Pancreas (tissue), 10 donors: ENCODE measurements around the gene PODNL1. TPM values are rescaled to one million over a fixed set of nuclear protein-coding genes. Genes with fewer than 3 reads are reported as not detected.

Experiments
- ATAC-seq, 4 donors: fragments of 200-7000 bp; cut with Tn5 transposase; one replicate each; pipeline versions ENCODE4 v1.8.0 to v1.9.1; 2020; ENCODE audit warnings: mild to moderate bottlenecking in 4 of 4, moderate library complexity in 4 of 4
- DNase-seq, 6 donors: peaks; one replicate each; pipeline ENCODE4 v3.0.0-alpha.2; 2020
- FAIRE-seq: peaks from 2 replicates; lab custom pipeline; 2012; peaks lifted over from hg19 to GRCh38; lab: Jason Lieb, UNC
- H3K27ac ChIP-seq, 4 donors: fragments of 200-600 bp; sonication (generic); 1 replicate in 3 of 4; 2 replicates in 1 of 4; pipeline versions ENCODE4 v1.5.0 to v1.8.0; 2020
- H3K27me3 ChIP-seq, 4 donors: fragments of 200-600 bp; one replicate each; pipeline ENCODE4 v1.8.0; 2021
- H3K36me3 ChIP-seq, 3 donors: fragments of 200-600 bp; sonication (generic) in 1 of 3; one replicate each; pipeline versions ENCODE4 v1.5.0 to v1.8.0; 2020 to 2021
- H3K4me1 ChIP-seq, 3 donors: fragments of 200-600 bp; one replicate each; pipeline ENCODE4 v1.8.0; 2021
- H3K4me3 ChIP-seq, 4 donors: fragments of 200-600 bp; sonication (generic) in 2 of 4; one replicate each; pipeline versions ENCODE4 v1.5.0 to v1.8.0; 2020 to 2021
- H3K9me3 ChIP-seq, 4 donors: fragments of 200-600 bp; one replicate each; pipeline ENCODE4 v1.8.0; 2021
- WGBS, 2 donors: extraction: QIAGEN DNeasy Blood & Tissue Kit; methylation state at CpG; one replicate each; pipeline ENCODE4 v1.1.7; 2013; 5-methylcytosine and 5-hydroxymethylcytosine counted together
- intact Hi-C, 3 donors: fragments of 100-400 bp; cut with DNase I; formaldehyde crosslinking; loops; one replicate each; pipeline versions ENCODE4 v1.11.1 to v1.14.2; 2022
- polyA plus RNA-seq, 2 donors: library from polyadenylated mRNA; stranded (reverse); fragments of 200-250 nt; gene quantifications; one replicate each; pipeline ENCODE4 v1.2.3, GENCODE V29; 2013
- total RNA-seq, 6 donors: library from RNA; stranded (reverse); fragmentation: NEBNext Ultra II Directional in 4 of 6; extraction: Animal tissue kit (Norgen Biotek cat#: 25700) in 4 of 6; gene quantifications; one replicate each; pipeline versions ENCODE4 v1.2.1 to v1.2.4, GENCODE V29; 2021 to 2023
- TF ChIP-seq, protein P1 (sequence below), 4 donors: fragments of 200-600 bp; sonication (generic) in 3 of 4; IDR thresholded peaks; one replicate each; pipeline versions ENCODE4 v1.5.0 to v1.8.0; 2021; ENCODE audit warnings: antibody characterized with exemption in 4 of 4
- donor health status: healthy with polysubstance abuse.
- donor health status: DM: no; HTN: no; CAD: no; lungs with moderate emphysema.
- donor health status: DM: no; HTN: no; CAD: no.
- donor health status: control.
- donor health status: control.
- donor health status: Bipolar disorder and iron deficiency.
- donor health status: DM: yes; HTN: yes; CAD: no.
- donor health status: DM: no; HTN: no; CAD: no.
- donor health status: DM: no; HTN: no; CAD: no.
- donor health status: DM: yes; HTN: yes; CAD: no.

PODNL1 gene
- total and polyA plus RNA-seq, 8 donors = 0.25 to 2.0 (median 0.74) TPM; not detected in 2

DNA sequence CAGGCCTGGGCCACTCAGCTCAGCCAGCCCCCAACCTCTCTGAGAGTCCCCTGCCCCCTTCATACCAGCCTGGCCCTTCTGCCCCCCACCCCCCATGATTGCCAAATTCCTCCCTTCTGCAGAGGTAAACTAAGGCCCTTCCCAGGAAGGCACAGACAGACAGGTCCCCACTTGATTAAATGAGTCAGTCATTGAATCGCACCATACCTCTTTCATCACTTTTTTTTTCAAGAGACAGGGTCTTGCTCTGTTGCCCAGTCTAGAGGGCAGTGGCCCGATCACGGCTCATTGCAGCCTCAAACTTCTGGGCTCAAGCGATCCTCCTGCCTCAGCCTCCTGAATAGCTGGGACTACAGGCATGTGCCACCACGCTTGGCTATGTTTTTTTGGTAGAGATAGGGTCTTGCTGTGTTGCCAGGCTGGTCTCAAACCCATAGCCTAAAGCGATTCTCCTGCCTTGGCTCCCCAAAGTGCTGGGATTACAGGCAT, 6.0 kb downstream of the PODNL1 start:
- H3K4me1 ChIP-seq = no peaks in the 10 kb centered on the region
- ATAC-seq (no peak), FAIRE-seq (no peak), DNase-seq (no peak)
- no peak overlapping the region for H3K4me3 ChIP-seq
- no peak overlapping the region for H3K27ac ChIP-seq
- H3K9me3 ChIP-seq = no peaks in the 10 kb centered on the region
- no peaks in the 10 kb centered on the region for H3K27me3 ChIP-seq
- TF ChIP-seq, protein P1, sequence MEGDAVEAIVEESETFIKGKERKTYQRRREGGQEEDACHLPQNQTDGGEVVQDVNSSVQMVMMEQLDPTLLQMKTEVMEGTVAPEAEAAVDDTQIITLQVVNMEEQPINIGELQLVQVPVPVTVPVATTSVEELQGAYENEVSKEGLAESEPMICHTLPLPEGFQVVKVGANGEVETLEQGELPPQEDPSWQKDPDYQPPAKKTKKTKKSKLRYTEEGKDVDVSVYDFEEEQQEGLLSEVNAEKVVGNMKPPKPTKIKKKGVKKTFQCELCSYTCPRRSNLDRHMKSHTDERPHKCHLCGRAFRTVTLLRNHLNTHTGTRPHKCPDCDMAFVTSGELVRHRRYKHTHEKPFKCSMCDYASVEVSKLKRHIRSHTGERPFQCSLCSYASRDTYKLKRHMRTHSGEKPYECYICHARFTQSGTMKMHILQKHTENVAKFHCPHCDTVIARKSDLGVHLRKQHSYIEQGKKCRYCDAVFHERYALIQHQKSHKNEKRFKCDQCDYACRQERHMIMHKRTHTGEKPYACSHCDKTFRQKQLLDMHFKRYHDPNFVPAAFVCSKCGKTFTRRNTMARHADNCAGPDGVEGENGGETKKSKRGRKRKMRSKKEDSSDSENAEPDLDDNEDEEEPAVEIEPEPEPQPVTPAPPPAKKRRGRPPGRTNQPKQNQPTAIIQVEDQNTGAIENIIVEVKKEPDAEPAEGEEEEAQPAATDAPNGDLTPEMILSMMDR (IDR thresholded peaks at IDR 0.05) = no peak
- intact Hi-C loops = no loop called here
- peaks cover 0 to 3% (median 0%) of the 10 kb centered on the region in 3 donors for H3K36me3 ChIP-seq
- WGBS, 2 donors = 82 to 86% methylated on average over 6 of the region's 6 CpGs

GRCh38 chr19:13931391-13932148, 6.6 kb downstream of the PODNL1 start:
- WGBS, 2 donors = 84 to 87% methylated on average over 29 to 30 of the region's 30 CpGs
- intact Hi-C loops = no loop called here
- DNase-seq (peak in 1 of 6 donors; percentile 65), ATAC-seq (peak in 1 of 4 donors; percentile 3), FAIRE-seq (no peak)
- H3K4me3 ChIP-seq = no peak overlapping the region
- H3K4me1 ChIP-seq = no peaks in the 10 kb centered on the region
- no peaks in the 10 kb centered on the region for H3K27me3 ChIP-seq
- no peak overlapping the region for H3K27ac ChIP-seq
- no peaks in the 10 kb centered on the region for H3K9me3 ChIP-seq
- TF ChIP-seq, protein P1 (IDR thresholded peaks at IDR 0.05) = no peak
- H3K36me3 ChIP-seq = peaks cover 0 to 8% (median 0%) of the 10 kb centered on the region in 3 donors

GRCh38 chr19:13930402-13930801, 7.8 kb downstream of the PODNL1 start:
- peak in 1 of 6 donors; percentile 68 for DNase-seq

GRCh38 chr19:13929956-13930355, 8.3 kb downstream of the PODNL1 start:
- H3K27ac ChIP-seq = no peak overlapping the region
- no peak for ATAC-seq
- no peaks in the 10 kb centered on the region for H3K9me3 ChIP-seq
- FAIRE-seq = no peak
- DNase-seq = peak in 1 of 6 donors; percentile 69
- intact Hi-C loops = no loop called here
- no peaks in the 10 kb centered on the region for H3K27me3 ChIP-seq
- 88 to 91% methylated on average over 15 to 17 of the region's 17 CpGs for WGBS, 2 donors
- no peak overlapping the region for H3K4me3 ChIP-seq
- no peaks in the 10 kb centered on the region for H3K4me1 ChIP-seq
- peaks cover 0 to 8% (median 0%) of the 10 kb centered on the region in 3 donors for H3K36me3 ChIP-seq
- TF ChIP-seq, protein P1 (IDR thresholded peaks at IDR 0.05) = no peak

More at GRCh38 chr19:13930402-13930801, 7.8 kb downstream of the PODNL1 start:
- 90% methylated on average over 16 to 17 of the region's 17 CpGs for WGBS, 2 donors
- ATAC-seq (no peak), FAIRE-seq (no peak)
- intact Hi-C loops = no loop called here
- no peaks in the 10 kb centered on the region for H3K27me3 ChIP-seq
- no peaks in the 10 kb centered on the region for H3K4me1 ChIP-seq
- TF ChIP-seq, protein P1 (IDR thresholded peaks at IDR 0.05) = no peak
- no peaks in the 10 kb centered on the region for H3K9me3 ChIP-seq
- H3K36me3 ChIP-seq = peaks cover 0 to 8% (median 0%) of the 10 kb centered on the region in 3 donors
- no peak overlapping the region for H3K27ac ChIP-seq
- no peak overlapping the region for H3K4me3 ChIP-seq

DNA sequence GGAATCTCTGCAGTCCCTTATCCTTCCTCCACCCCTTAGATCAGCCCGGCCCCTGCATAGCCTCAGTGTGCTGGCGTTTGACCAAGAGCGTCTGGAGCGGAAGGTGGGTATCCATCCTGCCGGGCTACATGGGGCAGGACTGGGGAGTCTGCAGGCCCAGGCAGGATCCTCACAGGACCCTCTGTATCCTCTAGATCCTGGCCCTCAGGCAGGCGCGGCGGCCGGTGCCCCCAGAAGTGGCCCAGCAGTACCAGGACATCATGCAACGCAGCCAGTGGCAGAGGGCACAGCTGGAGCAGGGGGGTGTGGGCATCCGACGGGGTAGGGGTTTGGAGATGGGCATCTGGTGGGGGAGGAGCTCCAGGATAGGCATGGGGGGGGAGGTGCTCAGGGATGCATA, 8.9 kb downstream of the PODNL1 start:
- ATAC-seq (no peak), FAIRE-seq (no peak), DNase-seq (peak in 1 of 6 donors; percentile 65)
- Histone ChIP-seq H3K4me1 (no peaks in the 10 kb centered on the region), H3K9me3 (no peaks in the 10 kb centered on the region), H3K27ac (no peak overlapping the region), H3K27me3 (no peaks in the 10 kb centered on the region), H3K4me3 (no peak overlapping the region), H3K36me3 (peaks cover 0 to 12% (median 0%) of the 10 kb centered on the region in 3 donors)
- TF ChIP-seq, protein P1 (IDR thresholded peaks at IDR 0.05) = no peak
- WGBS, 2 donors = 89 to 92% methylated on average over 12 of the region's 12 CpGs
- intact Hi-C loops = no loop called here
